ENCODE measurements around the gene TRIM28.

Gene TRIM28

DNA sequence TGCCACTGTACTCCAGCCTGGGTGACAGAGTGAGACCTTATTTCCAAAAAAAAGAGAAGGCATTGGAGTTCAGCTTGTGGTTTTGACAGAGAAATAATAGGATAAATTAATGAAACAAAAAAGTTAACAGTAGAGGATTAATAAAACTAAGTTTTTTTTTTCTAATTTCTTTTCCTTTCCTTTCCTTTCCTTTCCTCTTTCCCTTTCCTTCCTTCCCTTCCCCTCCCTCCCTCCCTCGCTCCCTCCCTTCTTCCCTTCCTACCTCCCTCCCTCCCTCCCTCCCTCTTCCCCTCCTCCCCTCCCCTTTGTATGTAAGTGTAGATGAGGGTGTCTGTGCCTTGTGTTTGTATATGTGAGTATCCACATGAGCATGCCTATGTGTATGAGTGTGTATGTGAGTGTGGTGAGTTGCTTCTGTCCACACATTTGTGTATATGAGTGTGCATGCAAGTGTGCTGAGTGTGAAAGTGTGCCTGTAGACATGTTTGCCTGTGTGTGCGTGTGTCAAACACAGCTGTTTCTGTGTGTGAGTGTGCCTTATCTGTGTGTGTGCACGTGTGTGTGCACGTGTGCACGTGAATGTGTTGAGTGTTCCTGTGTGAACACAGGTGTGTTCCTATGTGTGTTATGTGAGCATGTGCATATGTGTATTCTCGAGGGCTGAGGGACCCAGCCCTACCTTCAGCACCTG is 41.7 kb downstream of the TRIM28 start:
- TF ChIP-seq ZNF565 (CRISPR knock-in tag; conservative IDR thresholded peaks at IDR 0.05; ENCODE audit: low read depth) (no peak), OSR1 (CRISPR knock-in tag; IDR thresholded peaks at IDR 0.05) (no peak), RARB (CRISPR knock-in tag; IDR thresholded peaks at IDR 0.05) (no peak), GLIS3 (CRISPR knock-in tag; IDR thresholded peaks at IDR 0.05) (no peak)
- ATAC-seq, result no peak; the same call in 2 of the 3 replicates

DNA sequence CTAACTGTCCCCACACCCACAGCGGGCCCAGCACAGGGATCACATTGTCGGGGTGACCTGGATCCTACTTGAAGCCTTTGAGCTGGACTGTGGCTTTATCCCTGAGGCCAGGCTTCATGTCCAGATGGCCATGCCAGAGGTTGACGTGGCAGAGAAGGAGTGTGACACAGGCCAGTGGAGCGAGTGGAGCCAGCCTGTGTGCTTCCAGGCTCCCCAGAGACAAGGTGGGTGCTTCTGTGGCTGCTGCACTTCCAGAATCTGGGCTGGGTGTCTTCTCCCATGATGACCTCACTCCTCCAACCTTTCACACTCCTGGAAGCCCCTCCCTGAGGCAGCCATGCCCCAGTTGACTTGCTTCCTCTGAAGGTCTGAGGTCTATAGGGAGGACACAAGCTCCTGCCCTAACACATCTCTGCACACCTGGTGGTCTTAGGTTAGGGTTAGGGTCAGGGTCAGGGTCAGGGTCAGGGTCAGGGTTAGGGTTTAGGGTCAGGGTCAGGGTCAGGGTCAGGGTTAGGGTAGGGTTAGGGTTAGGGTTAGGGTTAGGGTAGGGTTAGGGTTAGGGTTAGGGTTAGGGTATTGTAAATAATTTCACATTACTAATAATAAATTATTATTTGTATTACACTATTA is 42.4 kb downstream of the TRIM28 start:
- peak; percentile 27; the same call in 2 of the 3 replicates for ATAC-seq
- TF ChIP-seq ZC3H10 (CRISPR knock-in tag; IDR thresholded peaks at IDR 0.05) (no peak), TOX (CRISPR knock-in tag; IDR thresholded peaks at IDR 0.05; ENCODE audit: borderline replicate concordance) (no peak)

Measured in SK-N-SH treated with all-trans-retinoic acid at 6 μM for 48 hours (cell line).